Measurements from ENCODE around the gene TMOD1. TPM values are rescaled to one million over a fixed set of nuclear protein-coding genes. Genes with fewer than 3 reads are reported as not detected.

The TMOD1 gene
- total RNA-seq, 1 donor from 2014 or later: 12.9 TPM

- Mint-ChIP-seq H3K4me1 (ENCODE audit: unreplicated experiment) (no peaks in the 10 kb centered on the region), H3K36me3 (no peaks in the 10 kb centered on the region), H3K9me3 (no peaks in the 10 kb centered on the region), H3K4me3 (no peak overlapping the region), H3K27ac (peak overlapping the region; percentile 6), H3K27me3 (peaks cover 4% of the 10 kb centered on the region)
- no peak for TF ChIP-seq CTCF (conservative IDR thresholded peaks at IDR 0.05)
- no peak for DNase-seq (ENCODE audit: extremely low spot score, unreplicated experiment)
These were observed 33.6 kb downstream of the TMOD1 start for GRCh38 chr9:97534961-97535594.

DNA sequence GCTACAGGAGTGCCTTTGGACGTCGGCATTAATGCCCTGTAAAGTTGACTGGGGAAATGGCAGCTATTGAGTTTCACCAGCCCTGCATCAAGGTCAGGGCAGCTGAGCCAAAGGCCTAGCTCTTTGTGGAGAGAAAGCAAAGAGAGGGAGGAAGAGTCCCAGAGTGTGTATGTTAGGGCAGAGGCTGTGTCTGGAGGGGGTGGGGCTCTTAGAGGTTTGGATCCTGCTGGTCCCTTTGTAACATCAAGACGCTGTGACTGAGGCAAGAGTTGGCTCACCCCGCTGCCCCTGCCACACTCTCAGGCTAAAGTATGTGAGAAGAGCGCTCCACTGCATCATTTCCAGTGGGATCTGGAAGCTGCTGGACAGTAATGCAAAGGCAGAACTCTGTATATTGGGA, 34.3 kb downstream of the TMOD1 start:
- H3K36me3 Mint-ChIP-seq: no peaks in the 10 kb centered on the region
- no peaks in the 10 kb centered on the region for H3K4me1 Mint-ChIP-seq (ENCODE audit: unreplicated experiment)
- no peak overlapping the region for H3K27ac Mint-ChIP-seq
- peaks cover 4% of the 10 kb centered on the region for H3K27me3 Mint-ChIP-seq
- no peak for DNase-seq (ENCODE audit: extremely low spot score, unreplicated experiment)
- no peak overlapping the region for H3K4me3 Mint-ChIP-seq
- no peak for TF ChIP-seq CTCF (conservative IDR thresholded peaks at IDR 0.05)
- no peaks in the 10 kb centered on the region for H3K9me3 Mint-ChIP-seq

DNA sequence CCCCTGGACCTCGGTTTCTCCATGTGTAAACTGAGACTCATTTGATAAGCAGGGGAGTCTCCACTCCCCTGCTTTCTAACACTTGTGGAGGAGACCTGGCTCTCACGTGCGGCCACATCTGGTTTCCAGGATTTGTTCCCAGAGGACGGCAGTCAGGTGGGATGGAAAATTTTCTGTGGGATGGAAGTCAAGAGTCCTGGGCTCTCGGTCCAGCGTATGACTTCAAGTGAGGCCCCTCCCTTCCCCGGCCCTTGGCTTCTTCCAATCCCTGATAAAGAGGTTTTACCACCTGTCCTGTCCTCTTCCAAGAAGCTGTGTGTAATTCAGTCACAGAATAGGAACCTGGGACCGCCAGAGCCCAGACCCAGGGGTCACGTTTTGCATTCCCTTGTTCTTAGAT, 35.0 kb downstream of the TMOD1 start:
- Mint-ChIP-seq H3K27me3 (peaks cover 4% of the 10 kb centered on the region), H3K36me3 (no peaks in the 10 kb centered on the region), H3K9me3 (no peaks in the 10 kb centered on the region), H3K27ac (no peak overlapping the region), H3K4me3 (no peak overlapping the region), H3K4me1 (ENCODE audit: unreplicated experiment) (no peaks in the 10 kb centered on the region)
- TF ChIP-seq CTCF (conservative IDR thresholded peaks at IDR 0.05): no peak
- DNase-seq (ENCODE audit: extremely low spot score, unreplicated experiment): no peak

- Mint-ChIP-seq H3K4me3 (no peak overlapping the region), H3K4me1 (ENCODE audit: unreplicated experiment) (peaks cover 5% of the 10 kb centered on the region), H3K27ac (no peak overlapping the region), H3K9me3 (no peaks in the 10 kb centered on the region), H3K36me3 (no peaks in the 10 kb centered on the region), H3K27me3 (no peaks in the 10 kb centered on the region)
- no peak for DNase-seq (ENCODE audit: extremely low spot score, unreplicated experiment)
- no peak for TF ChIP-seq CTCF (conservative IDR thresholded peaks at IDR 0.05)
These were observed 42.1 kb downstream of the TMOD1 start for GRCh38 chr9:97543561-97543960.

DNA sequence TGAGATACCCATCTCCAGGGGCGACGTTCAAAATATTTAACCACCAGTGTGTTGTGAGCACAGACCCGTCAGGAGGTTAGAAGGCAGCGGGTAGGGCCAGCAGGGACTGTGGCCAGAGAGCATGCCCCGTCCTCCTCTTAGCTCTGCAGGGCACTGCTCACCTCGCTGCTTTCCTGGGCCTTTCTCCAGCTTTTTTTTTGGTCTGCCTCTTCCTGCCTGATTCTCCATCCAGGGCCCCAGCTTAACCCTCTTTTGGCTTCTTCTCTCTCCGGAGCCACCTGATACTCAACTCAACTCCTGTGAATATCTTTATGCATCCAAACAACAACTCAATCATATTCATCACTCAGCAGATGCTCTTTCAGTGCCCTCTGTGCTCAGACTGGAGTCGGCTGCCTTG, 44.0 kb downstream of the TMOD1 start:
- Mint-ChIP-seq H3K4me1 (ENCODE audit: unreplicated experiment) (peaks cover 5% of the 10 kb centered on the region), H3K9me3 (no peaks in the 10 kb centered on the region), H3K27ac (no peak overlapping the region), H3K27me3 (peaks cover 3% of the 10 kb centered on the region), H3K4me3 (no peak overlapping the region), H3K36me3 (no peaks in the 10 kb centered on the region)
- TF ChIP-seq CTCF (conservative IDR thresholded peaks at IDR 0.05): no peak
- no peak for DNase-seq (ENCODE audit: extremely low spot score, unreplicated experiment)

All from type B pancreatic cell (in vitro differentiated cells).